ENCODE results near the gene FNDC3B.

Gene FNDC3B

DNA sequence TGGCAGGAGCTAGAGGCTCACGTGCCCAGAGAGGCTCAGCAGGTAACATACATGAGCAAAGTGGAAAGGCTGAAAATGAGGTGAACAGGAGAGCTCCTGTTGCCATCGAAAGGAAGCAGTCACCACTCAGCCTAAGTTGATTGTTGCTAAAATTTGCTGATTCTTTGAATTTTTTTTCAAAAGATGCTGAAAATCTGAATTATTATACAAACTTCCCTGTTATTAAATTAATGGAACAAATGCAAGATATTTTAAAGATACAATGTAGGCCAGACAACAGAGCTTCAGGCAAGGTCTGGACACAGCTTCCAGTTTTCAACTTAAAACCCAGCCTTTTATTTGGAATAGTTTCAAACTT, 257.6 kb downstream of the FNDC3B start:
- DNase-seq: no peak

DNA sequence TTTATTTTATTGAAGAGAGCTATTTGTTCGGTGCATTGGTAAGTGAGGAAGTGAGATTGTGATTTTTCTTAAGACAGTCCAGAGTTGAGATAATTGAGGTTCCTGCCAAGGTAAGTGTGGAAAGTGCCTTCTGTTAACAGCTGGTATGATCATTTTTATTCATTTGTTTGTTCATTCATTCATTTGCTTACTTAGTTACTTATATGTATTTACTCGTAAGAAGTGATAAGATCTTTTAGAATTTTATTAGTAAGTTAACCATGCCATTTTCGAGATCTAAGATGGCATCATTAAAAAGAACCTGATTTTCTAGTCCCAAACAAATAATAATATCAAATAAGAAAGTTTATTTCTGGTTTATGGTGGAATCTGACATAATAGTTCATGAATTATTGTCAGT, 258.9 kb downstream of the FNDC3B start:
- DNase-seq: no peak

DNA sequence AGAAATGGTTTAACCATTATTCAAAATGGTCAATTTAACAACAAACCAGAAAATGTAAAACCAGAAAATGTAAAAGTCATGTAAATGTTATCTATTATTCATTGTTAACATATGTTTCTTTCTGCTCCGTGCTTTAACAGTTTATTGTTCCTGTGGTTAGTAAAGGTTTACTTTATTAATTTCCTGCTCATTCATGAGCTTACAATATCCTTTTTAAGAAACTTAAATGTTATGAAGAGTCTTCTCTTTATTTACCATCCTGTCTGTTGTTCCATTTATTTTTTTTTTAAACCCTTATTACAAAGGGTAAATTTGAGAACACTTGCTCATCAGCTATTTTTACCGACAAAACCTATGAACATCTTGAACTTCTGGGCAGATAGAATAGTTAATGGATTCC, 260.8 kb downstream of the FNDC3B start:
- no peak for DNase-seq

DNA sequence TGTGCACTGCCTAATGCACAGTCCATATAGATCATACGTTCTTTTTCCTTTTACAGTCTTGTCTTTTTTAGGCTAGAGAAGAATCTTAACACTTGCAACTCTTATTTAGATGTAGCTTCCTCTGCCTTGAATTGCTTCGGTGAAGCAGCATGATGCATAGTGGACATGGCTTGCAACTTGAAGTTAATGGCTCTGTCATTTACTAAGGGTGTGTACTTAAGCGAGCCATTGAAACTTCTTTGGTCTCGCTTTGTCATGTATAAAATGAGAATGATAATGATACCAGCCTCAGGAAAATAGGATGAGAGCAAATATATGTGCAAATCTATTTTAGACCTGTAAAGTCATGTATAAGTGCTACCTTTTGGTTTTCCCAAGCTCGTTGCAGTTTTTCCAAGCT, 261.5 kb downstream of the FNDC3B start:
- DNase-seq: no peak

DNA sequence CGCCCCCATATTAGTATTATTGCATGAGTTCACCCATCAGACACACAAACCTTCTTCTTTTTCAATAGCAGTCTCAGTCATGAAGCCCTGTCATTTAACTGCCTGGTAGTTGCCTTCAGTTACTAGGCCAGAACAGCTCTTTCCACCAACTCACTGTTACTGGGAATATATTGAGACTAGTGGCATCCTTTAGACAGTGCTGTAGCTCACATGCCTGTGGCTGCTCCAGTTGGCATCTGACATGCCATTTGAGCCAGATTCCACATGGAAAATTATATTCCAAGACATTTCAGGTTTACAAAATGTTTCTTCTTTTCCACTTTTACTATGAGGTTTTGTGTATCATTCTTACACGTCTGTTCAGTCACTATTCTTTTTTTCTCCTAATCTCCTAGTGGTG, 262.8 kb downstream of the FNDC3B start:
- no peak for DNase-seq

DNA sequence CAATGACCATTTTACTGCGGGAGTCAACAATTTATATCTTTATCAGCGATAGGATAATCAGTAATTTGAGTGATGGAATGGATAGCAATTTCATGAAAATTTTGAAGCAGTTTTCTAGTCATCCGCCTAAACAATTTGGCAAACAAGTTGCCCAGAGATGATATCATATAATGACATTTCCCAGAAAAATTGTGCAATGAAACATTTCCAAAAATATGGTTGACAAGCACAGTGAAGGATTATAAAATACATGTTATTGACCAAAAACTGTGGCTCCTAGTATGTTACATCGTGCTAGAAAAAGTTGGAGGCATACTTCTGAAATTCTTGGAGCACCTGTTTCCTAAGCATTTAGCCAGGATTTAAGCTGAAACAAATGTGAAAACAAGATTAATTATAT, 263.8 kb downstream of the FNDC3B start:
- no peak for DNase-seq

DNA sequence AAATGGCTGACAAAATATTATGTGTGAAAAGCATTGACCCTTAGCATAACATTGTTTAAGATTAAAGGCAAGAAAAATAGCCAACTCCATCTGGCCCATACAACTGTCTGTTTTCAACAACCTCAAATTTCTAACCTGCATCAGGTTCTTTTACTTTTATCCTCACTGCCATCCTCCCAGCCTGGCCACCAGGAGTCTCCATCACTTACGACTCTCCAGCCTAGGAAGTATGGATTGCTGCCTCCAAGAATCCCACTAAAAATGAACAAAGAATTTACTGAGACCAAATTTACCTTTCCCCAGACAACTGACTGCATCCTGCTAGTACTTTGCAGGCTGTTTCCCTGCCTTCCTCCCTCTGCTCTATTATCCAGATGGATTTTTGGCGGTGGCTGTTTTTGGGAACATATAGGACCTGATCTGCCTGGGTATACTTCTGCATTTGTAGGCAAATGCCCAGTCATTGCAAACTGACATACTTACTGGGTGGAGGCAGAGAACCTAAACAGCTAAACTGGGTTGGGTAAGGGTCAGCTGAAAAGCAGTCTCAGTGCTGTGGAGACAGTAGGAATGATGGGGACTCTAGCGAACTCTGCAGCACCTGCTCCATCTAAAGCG, 264.7 kb downstream of the FNDC3B start:
- DNase-seq: no peak

DNA sequence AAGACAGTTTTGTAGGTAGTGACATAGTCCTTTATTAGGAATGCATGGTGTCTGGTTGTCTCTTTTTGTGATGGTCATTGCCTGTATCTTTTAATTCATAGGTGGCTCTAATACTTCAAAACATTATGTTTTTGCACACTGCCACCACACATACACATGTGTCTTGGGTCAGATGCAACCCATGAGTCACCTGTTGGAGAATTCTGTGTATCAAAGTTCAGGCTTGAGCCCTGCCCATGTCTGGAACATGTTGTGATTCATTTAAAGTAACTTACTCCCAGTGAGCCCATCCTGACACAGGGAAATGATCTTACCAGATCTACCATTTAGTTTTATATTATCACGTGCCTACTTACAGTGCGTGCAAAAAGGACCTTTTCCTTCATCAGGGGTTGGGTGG, 266.2 kb downstream of the FNDC3B start:
- no peak for DNase-seq

DNA sequence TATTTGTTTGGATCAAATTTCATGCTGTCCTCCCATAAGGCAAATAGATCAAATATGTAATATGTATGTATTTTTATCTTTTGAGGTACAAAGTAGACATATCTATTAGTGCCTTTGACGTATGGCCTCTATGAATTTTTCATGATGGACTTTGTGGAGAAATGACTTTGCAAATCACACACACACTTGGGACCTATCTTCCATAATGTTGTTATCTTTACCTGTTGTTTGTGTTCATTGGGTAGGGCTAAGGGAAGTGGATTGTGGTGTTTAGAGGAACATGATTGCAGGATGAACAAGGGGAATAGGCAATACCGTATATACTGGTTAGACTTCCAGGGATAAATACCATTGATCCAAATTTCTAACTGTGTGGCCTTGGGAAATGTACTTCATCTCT, 266.6 kb downstream of the FNDC3B start:
- DNase-seq: no peak

DNA sequence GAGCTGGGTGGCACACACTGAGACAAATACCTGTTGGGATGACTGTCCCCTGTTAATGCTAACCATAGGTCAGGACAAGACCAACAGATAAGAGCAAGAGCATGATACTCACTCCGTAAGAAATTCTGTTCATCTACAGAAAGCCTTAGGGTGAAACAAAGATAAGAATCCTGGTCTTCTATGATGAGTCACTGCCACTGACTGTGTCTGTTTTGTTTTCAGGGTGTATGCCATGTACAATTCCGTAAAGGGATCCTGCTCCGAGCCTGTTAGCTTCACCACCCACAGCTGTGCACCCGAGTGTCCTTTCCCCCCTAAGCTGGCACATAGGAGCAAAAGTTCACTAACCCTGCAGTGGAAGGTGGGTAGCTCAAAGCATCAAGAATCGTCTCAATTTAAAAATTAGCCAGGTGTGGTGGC, 267.8 kb downstream of the FNDC3B start:
- no peak for DNase-seq

DNA sequence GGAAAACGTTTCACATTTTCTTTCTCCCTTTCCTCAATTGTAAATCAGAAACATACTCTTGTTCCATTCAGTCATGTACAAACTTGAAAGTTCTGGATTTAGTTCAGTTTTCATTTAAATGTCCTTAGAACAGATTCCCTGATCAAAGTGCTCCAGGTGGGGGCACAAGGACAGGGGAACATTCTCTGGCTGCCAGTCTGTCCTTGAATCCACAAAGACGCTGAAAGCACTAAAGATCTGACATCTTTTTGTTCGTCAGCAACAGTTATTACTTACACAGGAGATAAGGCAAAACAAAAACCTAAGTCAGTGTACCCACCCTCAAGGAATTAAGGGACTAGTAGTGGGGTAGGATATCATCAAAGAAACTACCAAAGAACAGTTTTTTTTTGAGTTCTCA, 269.7 kb downstream of the FNDC3B start:
- no peak for DNase-seq

DNA sequence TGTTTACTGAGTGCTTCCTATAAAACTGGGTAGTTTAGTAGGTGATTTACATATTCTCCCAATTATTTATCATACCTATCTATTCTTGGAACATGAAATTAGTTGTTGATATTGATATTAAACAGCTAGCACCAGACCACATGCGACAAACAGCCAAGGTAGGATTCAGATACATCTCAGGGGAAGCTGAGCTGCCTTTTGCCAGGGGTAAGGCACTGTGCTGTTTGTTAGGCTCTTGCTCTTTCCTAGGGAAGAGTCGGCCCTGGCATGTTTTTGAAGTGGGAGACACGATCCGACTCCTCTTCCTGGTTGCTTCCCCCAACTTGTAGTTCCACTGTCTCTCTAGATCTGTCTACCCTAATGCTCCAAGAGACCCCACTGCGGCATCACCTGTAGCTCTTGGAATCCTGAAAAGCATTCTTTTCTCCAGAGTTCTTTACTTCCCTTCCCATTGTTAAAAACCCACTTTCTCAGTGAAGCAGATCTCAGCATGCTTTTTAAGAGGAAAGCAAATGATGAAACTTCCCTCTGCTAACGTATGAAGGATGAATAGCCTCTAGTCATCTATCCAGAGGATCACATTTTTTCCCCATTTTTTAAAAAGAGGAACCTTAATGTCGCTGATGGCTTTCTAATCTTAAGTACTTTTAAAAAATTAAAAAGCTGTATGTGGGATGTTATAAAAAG, 270.5 kb downstream of the FNDC3B start:
- DNase-seq: no peak

DNA sequence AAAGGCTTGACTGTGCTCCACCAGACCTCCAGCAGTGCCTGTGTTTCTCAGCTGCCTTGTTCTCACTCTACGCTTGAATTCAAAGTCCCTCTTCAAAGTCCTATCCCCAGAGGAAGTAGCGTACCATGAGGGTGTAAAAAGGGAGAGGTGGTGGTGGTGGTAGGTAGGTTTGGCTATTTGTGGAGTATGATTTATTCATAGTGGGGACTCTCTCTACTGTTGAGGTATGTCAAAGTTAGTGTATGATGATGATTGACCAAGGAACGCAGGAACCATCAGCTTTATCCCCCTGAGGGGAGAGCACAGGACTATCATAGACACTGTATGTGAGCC, 271.0 kb downstream of the FNDC3B start:
- no peak for DNase-seq

DNA sequence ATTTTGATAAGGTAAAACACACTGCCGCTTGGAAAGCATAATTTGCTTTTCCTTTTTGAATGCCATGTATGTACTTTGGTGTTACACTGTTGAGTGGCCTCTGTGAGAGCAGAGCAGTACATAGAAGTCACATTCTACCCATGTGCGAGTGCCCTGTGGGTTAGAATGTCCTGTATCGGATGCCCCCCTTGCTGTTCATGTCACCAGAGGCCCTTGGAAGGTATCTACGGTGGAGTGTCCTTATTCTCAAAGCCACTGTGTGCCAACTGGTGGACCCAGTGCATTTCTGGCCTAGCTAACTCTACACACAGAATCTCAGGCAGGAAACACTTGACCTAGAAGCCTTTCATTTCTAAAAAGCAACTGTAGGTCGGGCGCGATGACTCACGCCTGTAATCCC, 271.8 kb downstream of the FNDC3B start:
- no peak for DNase-seq

DNA sequence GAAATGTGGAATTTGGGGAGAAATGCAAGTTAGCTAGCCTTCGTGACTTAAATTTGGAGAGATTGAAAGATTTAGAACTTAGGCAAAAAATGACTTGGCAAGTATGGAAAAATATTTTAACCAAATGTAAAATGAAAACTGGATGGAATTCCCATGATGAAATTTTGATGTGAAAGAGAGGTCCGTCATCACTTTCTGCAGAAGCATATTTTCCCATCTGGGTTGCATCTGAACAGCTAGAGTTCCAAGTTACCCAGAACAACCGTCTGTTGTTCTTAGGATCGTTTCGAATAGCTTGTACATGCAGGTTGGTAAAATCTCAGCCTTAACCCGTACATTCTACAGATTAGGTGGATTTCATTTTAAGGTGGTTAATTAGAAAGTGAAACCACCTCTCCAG, 272.6 kb downstream of the FNDC3B start:
- DNase-seq: no peak

DNA sequence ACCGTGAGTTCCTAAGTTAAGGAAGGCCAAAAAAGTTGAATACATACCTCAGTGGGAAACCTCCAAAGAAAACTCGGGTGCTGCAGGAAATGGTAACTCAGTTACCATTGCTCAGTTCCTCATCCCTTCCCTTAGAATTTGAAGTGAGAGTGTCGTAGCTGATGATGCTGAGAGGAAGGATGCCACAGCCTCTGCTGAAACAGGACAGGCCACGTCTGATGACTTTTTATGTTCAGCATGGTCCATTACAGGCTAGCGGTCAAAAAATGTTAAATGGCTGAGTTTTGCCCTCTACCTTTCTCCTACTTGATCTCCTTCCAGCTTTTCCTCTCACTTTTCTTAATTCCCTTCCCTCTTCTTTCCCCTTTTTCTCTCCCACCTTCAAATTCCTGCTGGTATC, 273.3 kb downstream of the FNDC3B start:
- DNase-seq: no peak

DNA sequence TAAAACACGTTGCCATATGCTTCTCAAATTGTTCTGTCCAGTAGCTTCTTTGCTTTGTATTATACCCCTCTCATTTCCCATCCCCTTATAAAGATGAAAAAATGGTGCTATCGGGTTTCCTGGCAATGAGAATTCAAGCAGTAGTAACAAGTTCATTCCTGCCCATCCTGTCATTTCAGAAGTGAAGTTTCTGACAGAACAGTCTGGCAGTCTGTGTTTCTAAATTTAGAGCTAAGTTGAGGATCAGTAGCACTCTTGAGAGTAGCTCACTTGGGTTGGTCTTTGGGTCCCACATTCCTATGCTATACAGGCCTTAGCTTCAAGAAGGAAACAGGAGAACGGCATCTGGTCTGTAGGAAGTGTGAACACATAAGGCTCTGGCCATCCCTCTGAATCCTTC, 274.3 kb downstream of the FNDC3B start:
- DNase-seq: no peak

DNA sequence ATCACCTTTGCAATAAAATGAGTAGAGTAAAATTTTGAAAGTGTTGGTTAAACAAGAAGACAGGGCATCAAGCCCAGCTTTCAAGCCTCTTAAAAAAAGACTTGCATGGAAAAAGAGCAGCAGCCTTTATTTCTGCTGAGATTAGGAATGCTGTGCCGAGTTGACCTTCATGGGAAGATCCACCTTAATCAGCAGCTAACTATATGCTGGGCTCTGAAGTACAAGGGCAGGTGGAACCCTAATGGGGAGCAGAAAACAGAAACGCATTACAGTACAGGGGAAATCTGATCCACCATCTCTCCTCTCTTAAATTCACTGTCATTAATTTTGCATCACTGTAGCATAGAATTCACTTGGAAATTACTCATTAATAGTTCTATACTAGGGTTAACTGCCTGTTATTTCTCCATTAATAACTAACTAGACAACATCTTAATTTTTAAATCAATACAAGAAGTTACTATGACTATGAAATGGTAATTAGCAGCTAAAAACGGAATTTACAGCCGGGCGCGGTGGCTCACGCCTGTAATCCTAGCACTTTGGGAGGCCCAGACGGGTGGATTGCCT, 275.3 kb downstream of the FNDC3B start:
- no peak for DNase-seq

DNA sequence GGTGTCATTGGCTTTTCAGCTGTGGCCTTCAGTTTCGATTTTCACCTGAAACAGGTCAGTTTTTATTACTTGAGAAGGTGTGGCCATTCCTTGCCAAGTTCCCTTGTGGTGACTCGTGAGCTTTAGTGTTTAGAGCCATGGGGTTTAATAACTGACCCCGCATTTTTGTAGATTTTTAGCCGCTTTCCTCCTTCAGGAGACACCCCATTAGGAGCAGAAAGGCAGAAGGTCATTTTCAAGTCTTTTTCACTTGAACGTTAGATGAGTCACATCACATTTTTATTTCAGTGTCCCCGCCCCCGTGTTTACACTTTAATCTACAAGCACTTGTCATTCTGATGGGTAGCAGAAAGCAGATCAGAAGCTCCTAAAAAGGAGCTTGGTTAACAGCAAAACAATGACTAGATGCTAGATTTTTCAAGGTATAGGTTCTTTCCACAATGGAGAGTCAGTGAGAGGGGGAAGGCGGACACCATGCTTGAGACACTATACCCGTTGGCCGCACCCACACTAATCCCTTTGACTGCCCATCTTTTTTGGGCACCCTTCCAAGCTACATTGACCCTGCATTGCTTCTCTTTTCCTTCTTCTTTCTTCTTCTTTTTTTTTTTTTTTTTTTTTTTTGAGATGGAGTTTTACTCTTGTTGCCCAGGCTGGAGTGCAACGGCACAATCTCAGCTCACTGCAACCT, 276.2 kb downstream of the FNDC3B start:
- DNase-seq: no peak

DNA sequence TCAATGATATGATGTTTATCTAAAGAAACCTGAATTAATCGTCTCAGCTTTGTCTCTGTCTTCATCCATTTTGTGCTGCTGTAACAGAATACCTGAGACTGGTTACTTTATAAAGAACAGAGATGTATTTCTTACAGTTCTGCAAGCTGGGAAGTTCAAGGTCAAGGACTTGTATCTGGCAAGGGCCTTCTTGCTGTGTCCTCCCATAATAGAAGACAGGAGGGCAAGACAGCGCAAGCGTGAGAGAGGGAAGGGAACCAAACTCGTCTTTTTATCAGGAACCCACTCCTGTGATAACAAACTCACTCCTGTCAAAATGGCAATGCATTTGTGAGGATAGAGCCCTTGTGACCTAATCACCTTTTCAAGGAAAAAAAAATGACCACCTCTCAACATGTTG, 277.4 kb downstream of the FNDC3B start:
- no peak for DNase-seq

DNA sequence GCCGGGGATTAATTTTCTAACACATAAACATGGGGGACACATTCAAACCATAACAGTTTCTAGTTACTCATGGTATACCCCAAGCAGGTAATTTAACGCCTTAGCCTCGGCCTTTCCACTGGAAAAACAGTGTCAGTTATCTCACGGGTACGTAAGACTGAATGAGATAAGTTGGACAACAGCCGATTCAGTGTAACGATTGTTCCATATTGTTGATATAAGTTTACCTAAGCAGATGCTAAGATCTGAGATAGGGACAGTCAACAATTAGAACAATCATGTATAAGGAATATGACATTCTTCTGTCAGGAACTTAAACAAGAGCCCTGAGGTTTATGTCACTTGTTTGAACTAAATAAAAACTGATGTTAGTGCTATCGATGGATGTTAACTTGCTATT, 278.1 kb downstream of the FNDC3B start:
- DNase-seq: no peak

DNA sequence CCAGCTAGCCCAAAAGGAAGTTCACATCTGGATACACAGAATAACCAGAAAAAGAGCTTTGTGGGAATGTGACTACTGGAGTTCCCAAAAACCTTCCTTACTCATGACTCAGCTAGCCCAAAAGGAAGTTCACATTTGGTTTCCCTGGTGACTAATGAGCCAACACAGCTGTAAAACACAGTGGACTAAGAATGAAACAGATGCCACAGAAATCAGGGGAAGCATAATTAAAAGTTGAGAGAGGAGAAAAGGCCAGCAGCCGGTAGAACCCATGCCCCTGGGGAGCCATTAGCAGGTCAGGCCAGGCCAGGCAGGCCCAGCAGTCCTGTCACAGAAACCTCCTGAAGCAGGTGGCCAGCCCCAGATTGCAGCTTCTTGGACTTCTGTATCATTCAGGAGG, 278.6 kb downstream of the FNDC3B start:
- DNase-seq: no peak

DNA sequence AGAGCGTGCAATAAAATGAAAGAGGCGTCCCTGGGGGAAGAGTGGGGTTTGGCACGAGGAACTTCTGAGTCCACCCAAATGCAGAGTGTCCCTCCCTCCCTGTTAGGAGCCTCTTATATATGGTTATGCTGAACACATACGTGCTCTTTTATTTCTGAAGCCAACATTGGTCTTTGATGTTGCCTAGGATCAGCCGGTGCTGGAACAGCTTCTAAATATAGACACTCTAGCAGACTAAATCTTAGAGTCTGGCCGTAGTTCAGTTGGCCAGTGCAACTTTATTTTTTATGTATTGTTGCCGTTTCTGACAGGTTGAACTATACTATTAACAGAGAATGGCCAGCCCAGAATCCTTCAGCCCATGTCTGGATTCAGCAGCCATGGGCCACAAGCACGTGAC, 280.2 kb downstream of the FNDC3B start:
- DNase-seq: no peak

DNA sequence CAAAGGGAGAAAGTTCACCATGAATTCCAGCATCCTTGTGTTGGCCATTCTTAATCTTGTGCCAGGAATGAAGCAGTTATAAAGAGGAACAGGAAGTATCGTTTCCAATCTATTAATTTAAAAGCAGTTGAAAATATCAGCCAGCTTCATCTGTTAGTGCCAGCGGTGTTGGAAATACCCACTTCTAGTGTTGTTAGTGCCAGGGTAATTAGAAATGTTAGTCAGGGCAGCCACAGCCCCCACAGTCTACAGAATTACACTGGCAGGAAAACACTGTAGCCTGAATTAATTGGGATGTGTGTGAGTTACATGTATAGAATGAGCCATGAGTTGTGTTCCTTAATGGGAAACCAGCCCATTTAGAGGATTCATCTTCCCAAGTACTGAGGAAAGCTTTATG, 281.1 kb downstream of the FNDC3B start:
- no peak for DNase-seq

DNA sequence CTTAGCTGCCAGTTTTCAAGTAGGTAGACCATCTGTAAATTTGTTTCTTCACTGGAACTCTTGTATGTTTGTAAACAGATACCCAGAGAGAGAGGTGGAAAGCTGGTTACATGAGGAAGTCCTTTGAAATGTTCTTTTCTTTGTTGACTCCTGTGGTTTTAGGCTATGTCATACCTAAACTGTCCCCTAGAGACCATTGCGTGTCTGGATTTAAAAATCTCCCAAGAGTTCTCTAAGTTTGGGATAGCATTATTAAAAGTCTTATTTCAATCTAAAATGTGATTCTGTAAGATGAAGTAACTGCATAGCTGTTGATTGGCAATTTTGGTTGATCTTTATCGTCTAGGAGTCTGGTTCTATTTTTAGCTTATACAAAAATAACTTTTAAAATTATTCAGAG, 281.7 kb downstream of the FNDC3B start:
- no peak for DNase-seq
